HG03064 (cell line): Measurements from ENCODE around the gene INSRR.

Experiments used
- ATAC-seq: cut with Tn5 transposase; IDR thresholded peaks from one replicate; pipeline ENCODE4 v1.9.1; 2021; ENCODE audit warnings: low read depth; ENCODE audit not compliant: unreplicated experiment

The INSRR gene

DNA sequence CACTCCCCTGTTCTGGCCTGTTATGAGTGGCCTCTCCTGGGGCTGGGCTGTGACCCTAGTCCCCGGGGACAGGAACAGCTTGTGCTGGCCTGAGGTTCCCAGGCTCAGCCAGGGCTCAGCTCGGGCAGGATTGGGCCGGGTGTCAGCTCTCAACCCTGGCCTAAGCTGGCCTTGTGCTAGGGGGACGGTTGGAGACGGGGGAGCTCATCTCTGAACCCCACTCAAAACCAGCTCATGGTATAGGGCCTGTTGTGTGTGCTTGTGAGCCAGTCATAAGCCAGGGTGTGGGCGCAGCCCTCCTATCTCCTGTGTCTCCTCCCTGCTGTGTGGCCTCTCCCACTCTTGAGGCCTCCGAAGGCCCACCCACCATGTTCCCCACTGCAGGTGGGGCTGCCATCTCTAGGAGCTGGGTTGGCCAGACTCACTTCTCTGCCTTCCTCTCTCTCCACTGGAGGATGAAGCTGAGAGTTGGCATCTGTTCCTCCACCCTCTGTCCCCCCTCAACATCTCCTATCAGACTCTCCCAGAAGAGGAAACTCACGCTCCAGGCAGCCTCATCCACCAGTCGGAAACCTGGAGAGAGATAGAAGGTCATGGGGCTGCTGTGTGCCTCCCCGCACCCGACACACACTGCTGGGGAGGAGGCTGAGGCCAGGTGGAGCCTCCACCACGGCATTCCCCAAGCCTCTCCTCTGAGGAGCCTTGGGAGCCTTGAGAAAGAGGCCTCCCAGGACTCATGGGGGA is 36.0 kb upstream of the INSRR start:
- no peak for ATAC-seq

GRCh38 chr1:156894001-156894400 is 35.1 kb upstream of the INSRR start:
- ATAC-seq: no peak

DNA sequence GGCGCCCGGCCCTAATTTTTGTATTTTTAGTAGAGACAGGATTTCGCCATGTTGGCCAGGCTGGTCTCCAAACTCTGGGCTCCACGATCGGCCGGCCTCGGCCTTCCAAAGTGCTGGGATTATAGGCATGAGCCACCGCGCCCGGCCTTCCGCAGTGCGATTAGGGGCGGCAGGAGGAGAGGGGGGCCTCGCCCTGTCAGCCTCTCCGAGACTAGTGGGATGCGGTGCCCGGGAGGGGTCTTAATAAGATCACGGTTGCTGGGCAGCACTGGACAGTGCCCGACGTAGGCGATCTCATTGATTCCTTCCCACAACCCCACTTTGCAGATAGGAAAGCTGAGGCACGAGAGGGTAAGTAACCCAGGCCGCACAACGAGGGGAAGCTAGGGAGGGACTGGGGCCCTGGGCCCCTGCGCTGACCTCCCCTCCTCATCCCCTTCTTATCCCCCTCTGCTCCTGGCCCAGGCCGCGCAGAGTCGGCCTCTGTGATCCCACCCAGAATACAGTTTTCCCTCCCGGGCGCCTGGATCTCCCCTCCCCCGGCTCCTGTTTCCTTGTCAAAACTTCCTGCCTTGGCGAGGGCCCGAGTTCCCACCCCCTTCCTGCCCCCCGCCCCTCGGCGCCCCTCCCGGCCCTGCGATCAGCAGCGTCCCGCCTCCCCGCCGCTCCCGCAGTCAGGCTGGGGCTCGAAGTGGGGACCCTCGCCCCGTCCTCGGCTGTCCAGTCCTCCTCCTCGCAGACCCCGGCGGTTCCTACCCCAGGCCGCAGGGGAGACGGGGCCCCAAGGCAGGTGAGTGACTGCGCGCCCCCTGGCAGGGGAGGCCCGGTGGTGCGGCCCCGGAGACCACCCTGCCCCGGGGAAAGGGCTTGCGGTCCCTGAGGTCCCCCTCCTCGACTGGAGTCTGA is 34.4 kb upstream of the INSRR start, which contains the start of gene PEAR1:
PEAR1 (plus strand) TSS at position 671 of the 906 bp plus-strand sequence. CDS start 10,209 bp downstream, outside the sequence.
- no peak for ATAC-seq

DNA sequence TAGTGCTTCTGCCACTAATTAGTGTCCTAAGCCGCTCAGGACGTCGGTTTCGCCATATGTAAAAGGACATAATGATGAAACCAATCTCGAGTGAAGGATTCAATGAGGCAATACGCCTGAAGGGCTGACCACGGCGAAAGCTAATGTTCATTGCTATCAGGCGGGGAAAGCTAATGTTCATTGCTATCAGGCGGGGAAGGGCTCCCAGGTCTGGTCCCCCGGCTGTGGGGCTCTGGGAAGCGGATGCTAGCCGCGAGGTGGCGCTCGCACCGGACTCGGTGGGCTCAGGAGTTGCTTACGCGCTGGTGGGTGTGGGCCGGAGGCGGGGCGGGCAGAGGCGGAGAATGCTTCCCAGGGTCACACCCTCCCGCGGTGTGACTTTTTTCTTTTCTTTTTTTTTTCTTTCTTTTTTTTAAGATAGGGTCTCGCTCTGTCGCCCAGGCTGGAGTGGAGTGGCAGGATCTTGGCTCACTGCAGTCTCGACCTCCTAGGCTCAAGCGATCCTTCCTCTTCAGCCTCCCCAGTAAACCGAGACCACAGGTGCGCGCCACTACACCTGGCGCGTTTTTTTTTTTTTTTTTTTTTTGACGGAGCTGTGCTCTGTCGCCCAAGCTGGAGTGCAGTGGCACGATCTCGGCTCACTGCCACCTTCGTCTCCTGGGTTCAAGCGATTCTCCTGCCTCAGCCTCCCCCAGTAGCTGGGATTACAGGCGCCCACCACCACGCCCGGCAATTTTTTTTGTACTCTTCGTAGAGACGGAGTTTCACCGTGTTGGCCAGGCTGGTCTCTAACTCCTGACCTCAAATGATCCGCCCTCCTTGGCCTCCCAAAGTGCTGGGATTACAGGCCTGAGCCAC is 33.5 kb upstream of the INSRR start:
- no peak for ATAC-seq

DNA sequence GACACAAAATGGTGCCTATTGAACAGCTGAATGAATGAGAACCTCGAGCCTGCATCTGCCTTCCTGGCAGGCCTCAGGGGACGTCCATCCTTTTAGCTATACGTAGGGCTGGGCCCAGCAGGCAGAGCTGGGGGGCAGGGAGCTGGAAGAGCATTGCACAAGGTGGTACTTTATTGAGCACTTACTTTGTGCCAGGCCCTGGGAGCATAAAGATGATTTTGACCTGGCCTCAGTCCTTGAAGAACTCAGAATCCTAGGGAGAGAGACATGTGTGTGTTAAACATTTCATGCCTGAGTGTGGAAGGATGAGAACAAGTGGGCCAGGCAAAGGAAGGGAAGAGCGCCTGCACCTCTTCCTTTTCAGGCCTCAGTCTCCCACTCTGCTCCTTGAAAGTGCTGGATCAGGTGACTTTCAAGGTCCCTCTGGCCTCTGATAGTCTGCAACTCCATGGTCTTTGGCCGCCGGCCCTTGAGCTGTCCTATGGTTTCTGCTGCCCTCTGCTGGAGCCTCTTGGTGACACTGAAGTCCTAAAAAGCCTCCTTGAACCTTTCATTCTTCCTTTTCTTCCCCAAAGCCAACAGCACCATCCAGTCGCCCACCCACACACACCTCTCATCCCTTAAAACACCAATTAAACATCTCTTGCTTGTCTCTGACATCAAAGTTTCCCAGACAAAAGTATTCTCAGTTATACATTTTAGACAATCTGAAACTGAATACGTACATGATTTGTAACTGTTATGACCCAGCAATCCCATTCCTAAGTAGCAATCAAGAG is 31.1 kb upstream of the INSRR start:
- no peak for ATAC-seq

DNA sequence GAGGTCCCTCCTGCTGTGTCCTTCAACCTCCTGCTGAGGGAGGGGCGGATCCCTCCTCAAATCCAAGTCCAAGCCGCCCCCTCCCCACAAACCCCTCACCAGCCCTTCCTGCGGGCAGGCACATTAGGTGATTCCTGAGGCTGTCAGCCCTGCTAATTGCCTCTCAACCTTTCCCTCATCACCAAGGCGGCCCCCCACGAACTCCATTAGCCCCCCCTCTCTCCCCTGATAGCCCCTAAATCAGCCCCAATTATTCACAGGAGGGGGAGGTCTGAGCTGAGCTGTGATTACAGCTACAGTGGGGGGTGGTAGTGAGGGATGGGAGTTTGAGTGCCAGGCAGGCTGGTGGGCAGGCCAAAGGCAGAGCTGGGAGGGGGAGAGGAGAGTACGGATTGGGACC is 28.8 kb upstream of the INSRR start:
- ATAC-seq: no peak

DNA sequence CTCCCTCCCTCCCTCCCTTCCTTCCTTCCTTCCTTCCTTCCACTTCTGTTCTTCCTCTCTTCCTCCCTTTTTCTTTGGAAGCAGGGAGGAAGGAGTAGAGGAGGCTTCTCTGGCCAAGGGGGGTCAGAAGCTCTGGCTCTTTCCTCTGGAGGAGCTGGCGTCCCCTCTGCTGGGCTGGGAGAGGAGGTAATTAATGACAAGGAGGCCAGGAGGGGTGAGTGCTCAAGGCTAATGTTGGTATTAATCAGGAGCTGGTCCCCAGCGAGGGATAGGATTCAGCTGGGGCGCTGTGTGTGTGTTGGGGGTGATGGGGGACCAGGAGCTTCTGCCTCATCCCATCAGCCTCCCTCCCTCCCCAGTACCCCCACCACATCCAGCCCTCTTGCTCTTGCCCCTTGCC is 28.4 kb upstream of the INSRR start:
- no peak for ATAC-seq

DNA sequence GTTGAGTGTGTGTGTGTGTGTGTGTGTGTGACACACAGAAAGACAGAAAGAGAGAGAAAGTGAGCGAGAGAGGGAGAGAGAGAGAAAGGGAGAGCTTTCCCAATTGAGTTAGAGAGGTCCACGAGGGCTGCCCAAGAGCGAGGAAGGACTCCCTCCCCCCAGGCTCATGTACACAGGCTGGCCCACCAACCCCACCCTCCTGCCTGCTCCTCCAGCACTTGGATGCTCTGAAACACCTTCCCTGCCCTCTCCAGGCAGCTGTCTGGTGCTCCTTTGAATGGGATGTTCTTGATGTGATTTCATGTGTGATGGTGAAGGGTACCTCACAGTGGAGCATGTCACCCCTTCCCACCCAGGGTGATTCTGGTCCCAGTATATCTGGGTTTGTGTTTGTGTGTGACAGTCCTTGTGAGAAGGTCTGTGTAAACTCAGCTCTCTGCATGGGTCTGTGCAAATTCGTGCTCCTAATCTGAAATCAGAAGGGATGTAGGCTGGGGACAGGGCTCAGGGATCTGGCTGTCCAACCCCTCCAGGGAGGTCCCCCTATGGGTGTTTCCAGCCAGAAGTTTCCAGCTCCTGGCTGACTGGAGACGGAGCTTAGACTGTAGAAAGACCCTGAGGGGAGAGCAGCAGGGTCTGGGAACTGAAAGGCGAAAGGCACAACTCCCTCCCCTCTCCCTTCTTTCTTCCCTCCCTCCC is 27.8 kb upstream of the INSRR start:
- no peak for ATAC-seq

- no peak for ATAC-seq
Observed at GRCh38 chr1:156885880-156886355, 27.0 kb upstream of the INSRR start.

- ATAC-seq: no peak
Observed at GRCh38 chr1:156885314-156885713, 26.4 kb upstream of the INSRR start.

- no peak for ATAC-seq
Observed at GRCh38 chr1:156884560-156885184, 25.8 kb upstream of the INSRR start.

DNA sequence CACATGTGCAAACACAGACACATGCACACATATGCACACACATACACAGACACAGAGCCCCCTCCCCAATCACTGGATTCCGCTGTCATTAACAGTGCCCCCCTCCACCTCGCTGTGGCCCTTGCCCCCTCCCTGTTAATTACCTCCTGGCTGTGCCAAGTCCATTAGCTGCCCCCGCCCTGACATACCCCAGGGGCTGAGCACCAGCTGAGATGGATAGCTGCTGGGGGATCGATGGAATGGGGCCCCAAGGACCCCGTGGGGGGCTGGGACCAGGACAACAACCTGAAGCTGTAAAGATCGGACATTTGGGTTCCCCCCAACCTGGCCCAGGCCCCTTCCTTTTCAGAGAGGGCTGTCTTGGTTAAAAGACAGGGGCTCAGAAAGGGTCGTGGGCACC is 25.0 kb upstream of the INSRR start:
- no peak for ATAC-seq

DNA sequence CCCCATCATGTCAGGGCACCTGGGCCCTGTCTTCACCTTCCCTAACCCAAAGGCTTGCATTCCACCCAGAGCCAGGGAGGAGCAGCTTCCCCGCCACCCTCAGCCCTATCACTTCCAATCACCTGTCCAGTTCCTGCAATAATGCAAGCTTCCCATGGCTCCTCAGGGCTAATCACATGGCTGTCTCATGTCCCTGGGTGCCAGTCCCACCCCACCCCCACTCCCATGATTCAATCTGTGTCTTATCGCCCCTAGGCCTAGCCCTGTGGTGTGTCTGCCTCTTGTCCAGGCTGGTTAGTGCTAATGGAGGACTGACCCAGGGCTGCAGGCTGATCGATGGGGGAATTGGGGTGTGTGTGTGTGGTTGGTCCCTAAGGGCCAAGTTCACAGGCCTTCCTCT is 23.6 kb upstream of the INSRR start:
- ATAC-seq: no peak

- no peak for ATAC-seq
Observed at GRCh38 chr1:156881663-156882062, 22.7 kb upstream of the INSRR start.

GRCh38 chr1:156881101-156881500 is 22.2 kb upstream of the INSRR start:
- no peak for ATAC-seq

DNA sequence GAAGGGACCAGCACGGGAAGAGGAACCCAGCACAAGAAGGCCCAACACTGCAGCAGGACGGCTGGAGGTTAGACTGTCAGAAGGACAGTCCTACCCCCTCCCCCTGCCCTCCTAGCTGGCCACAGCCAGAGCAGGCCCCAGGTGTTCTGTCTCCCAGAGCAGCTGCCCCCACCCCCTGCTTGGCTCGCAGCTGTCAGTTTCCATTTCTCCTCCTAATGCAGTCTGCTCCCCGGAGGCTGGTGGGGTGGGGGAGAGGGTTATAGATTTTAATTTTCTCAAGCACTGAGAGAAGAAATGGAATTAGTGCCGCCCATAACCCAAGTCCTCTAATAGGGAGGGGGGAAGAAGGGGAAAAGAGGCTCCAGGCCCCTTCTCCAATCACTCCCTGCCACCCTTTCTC is 21.6 kb upstream of the INSRR start:
- no peak for ATAC-seq

GRCh38 chr1:156879876-156880275 is 21.0 kb upstream of the INSRR start:
- no peak for ATAC-seq

DNA sequence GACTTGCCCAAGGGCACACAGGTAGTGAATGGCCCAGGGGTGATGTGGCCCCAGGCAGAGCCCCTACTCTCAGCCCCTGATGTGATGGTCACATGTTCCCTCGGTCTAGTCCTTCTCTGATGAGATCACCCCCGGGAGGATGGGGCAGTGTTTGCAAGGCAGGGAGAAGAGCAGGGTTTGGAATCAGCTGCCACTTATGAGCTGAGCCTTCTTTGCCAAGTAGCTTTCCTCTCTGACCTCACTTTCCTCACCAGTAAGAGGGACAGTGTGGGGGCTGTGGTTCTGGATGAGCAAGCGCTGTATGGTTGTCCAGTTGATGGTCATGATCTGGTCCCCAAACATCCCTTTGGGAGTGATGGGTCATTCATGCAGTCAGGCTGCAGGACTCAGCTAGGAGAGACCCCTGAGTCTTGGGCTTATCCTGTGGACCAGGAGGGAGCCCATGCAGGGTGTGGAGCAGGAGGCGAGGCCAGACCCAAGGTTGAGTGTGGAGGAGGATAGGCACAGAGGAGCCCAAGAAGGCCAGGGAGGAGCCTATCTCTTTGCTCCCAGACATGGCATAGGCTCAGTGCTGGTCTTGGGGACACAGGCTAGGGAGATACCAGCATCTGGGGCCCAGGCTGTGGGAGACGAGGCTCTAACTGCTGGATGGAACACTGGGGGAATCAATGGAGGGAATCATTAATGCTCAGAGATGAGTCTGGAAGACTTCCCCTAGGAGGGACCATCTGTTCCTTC is 18.7 kb upstream of the INSRR start:
- no peak for ATAC-seq
